ENCODE measurements around the gene CMC2. TPM values are rescaled to one million over a fixed set of nuclear protein-coding genes. Genes with fewer than 3 reads are reported as not detected.

The CMC2 gene
- total RNA-seq, 1 donor from 2014 or later = 52.8 TPM

DNA sequence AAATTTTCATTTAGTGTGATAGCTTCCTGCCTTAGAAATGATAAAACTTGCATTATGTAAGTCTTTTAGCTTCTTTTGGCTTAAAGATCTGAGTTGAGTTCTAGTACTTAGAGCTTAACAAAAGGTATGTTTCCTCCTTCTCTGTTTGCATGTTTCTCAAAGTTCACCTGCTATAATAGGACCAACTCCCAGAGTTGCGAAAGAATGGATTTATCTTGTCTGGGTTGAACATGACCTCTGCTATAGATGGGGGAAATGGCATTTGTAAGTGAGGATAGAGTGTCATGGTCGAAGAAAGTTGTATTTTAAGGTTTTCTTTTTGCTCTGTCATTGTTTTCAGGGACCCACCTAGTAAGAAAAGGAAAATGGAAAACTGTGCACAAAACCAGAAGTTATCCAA, 36.1 kb upstream of the CMC2 start:
- DNase-seq (ENCODE audit: low read depth) (no peak), FAIRE-seq (no peak)
- Histone ChIP-seq H3K4me3 (ENCODE audit: insufficient read depth, low read depth, low read length) (no peak overlapping the region), H3K9me3 (ENCODE audit: insufficient read depth, low read depth, low read length) (no peaks in the 10 kb centered on the region), H3K4me2 (ENCODE audit: low read length) (no peak overlapping the region), H3K27ac (ENCODE audit: low read depth, low read length) (no peak overlapping the region), H3K9ac (ENCODE audit: low read length) (no peak overlapping the region), H2AFZ (ENCODE audit: low read depth, low read length) (no peak overlapping the region), H3K79me2 (ENCODE audit: insufficient read depth, low read length) (peaks cover 28% of the 10 kb centered on the region), H4K20me1 (ENCODE audit: insufficient read depth, low read length) (peaks cover 20% of the 10 kb centered on the region), H3K27me3 (ENCODE audit: insufficient read depth, low read length) (no peaks in the 10 kb centered on the region), H3K4me1 (ENCODE audit: insufficient read depth, low read length) (no peaks in the 10 kb centered on the region), H3K36me3 (ENCODE audit: insufficient read depth, low read length) (peaks cover 39% of the 10 kb centered on the region)
- Mint-ChIP-seq H3K36me3 (ENCODE audit: low read depth, unreplicated experiment) (peaks cover 28% of the 10 kb centered on the region), H3K4me3 (ENCODE audit: unreplicated experiment) (no peak overlapping the region), H3K27me3 (ENCODE audit: low read depth, unreplicated experiment) (no peaks in the 10 kb centered on the region), H3K9me3 (ENCODE audit: unreplicated experiment) (no peaks in the 10 kb centered on the region), H3K4me1 (ENCODE audit: low read depth, unreplicated experiment) (peaks cover 18% of the 10 kb centered on the region), H3K27ac (ENCODE audit: unreplicated experiment) (no peak overlapping the region)
- TF ChIP-seq, protein P1, sequence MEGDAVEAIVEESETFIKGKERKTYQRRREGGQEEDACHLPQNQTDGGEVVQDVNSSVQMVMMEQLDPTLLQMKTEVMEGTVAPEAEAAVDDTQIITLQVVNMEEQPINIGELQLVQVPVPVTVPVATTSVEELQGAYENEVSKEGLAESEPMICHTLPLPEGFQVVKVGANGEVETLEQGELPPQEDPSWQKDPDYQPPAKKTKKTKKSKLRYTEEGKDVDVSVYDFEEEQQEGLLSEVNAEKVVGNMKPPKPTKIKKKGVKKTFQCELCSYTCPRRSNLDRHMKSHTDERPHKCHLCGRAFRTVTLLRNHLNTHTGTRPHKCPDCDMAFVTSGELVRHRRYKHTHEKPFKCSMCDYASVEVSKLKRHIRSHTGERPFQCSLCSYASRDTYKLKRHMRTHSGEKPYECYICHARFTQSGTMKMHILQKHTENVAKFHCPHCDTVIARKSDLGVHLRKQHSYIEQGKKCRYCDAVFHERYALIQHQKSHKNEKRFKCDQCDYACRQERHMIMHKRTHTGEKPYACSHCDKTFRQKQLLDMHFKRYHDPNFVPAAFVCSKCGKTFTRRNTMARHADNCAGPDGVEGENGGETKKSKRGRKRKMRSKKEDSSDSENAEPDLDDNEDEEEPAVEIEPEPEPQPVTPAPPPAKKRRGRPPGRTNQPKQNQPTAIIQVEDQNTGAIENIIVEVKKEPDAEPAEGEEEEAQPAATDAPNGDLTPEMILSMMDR (IDR thresholded peaks at IDR 0.05; ENCODE audit: insufficient read depth, low read depth, low read length) = no peak
- no peak for TF ChIP-seq EZH2 (IDR thresholded peaks at IDR 0.05; ENCODE audit: insufficient read depth, low read length)

DNA sequence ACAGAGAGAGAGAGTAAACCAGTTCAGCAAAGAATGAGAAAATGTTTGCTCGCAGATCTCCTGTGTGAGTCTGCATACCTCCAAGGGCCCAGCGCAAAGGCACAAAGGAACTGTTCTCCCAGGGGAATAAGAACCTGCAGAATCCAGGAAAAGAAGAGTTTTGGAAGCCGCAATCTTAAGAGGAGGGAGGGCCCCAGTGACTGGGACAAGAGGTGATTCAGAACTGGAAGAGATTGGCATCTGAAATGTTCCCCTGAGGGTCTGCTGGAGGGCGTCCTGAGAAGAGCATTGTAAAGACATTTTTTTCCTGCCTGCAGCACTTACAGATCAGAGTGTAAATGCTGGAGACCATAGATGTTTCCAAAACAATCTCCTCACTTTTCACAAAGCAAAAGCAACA, 35.0 kb upstream of the CMC2 start:
- Mint-ChIP-seq H3K4me3 (ENCODE audit: unreplicated experiment) (no peak overlapping the region), H3K36me3 (ENCODE audit: low read depth, unreplicated experiment) (peaks cover 28% of the 10 kb centered on the region), H3K27me3 (ENCODE audit: low read depth, unreplicated experiment) (no peaks in the 10 kb centered on the region), H3K27ac (ENCODE audit: unreplicated experiment) (no peak overlapping the region), H3K9me3 (ENCODE audit: unreplicated experiment) (no peaks in the 10 kb centered on the region), H3K4me1 (ENCODE audit: low read depth, unreplicated experiment) (peaks cover 26% of the 10 kb centered on the region)
- Histone ChIP-seq H3K27me3 (ENCODE audit: insufficient read depth, low read length) (no peaks in the 10 kb centered on the region), H3K27ac (ENCODE audit: low read depth, low read length) (no peak overlapping the region), H2AFZ (ENCODE audit: low read depth, low read length) (no peak overlapping the region), H3K4me3 (ENCODE audit: insufficient read depth, low read depth, low read length) (no peak overlapping the region), H3K9me3 (ENCODE audit: insufficient read depth, low read depth, low read length) (no peaks in the 10 kb centered on the region), H4K20me1 (ENCODE audit: insufficient read depth, low read length) (peaks cover 29% of the 10 kb centered on the region), H3K9ac (ENCODE audit: low read length) (no peak overlapping the region), H3K4me1 (ENCODE audit: insufficient read depth, low read length) (peaks cover 6% of the 10 kb centered on the region), H3K79me2 (ENCODE audit: insufficient read depth, low read length) (peaks cover 39% of the 10 kb centered on the region), H3K36me3 (ENCODE audit: insufficient read depth, low read length) (peaks cover 39% of the 10 kb centered on the region), H3K4me2 (ENCODE audit: low read length) (no peak overlapping the region)
- TF ChIP-seq EZH2 (IDR thresholded peaks at IDR 0.05; ENCODE audit: insufficient read depth, low read length) = no peak
- TF ChIP-seq, protein P1 (IDR thresholded peaks at IDR 0.05; ENCODE audit: insufficient read depth, low read depth, low read length) = no peak
- FAIRE-seq (no peak), DNase-seq (ENCODE audit: low read depth) (no peak)

DNA sequence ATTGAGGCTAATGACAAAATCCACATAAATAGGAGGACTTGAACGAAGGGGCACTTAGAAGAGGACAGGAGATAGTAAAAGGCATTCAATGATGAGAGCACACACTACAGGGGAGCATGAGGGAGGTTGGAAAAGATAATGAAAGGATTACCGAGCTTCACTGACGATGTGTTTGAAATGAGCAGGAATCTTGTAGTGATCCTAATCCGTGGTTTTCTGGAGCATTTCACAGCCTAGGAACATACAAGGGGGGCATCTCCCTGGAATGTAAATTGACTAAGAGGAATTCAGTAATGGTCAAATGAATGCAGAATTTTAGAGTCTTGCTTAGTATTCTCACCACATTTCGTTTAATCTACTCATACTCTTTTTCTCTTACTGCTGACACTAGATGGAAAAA, 34.2 kb upstream of the CMC2 start:
- H3K27ac ChIP-seq (ENCODE audit: low read depth, low read length) = no peak overlapping the region
- no peak overlapping the region for H3K4me3 Mint-ChIP-seq (ENCODE audit: unreplicated experiment)
- no peak overlapping the region for H2AFZ ChIP-seq (ENCODE audit: low read depth, low read length)
- FAIRE-seq (no peak), DNase-seq (ENCODE audit: low read depth) (peak; percentile 16)
- H3K27me3 Mint-ChIP-seq (ENCODE audit: low read depth, unreplicated experiment) = no peaks in the 10 kb centered on the region
- H3K36me3 ChIP-seq (ENCODE audit: insufficient read depth, low read length) = peaks cover 39% of the 10 kb centered on the region
- peak overlapping the region; percentile 56 for H3K27ac Mint-ChIP-seq (ENCODE audit: unreplicated experiment)
- H3K9me3 ChIP-seq (ENCODE audit: insufficient read depth, low read depth, low read length) = no peaks in the 10 kb centered on the region
- H3K9me3 Mint-ChIP-seq (ENCODE audit: unreplicated experiment) = no peaks in the 10 kb centered on the region
- peaks cover 10% of the 10 kb centered on the region for H3K4me1 ChIP-seq (ENCODE audit: insufficient read depth, low read length)
- no peak for TF ChIP-seq EZH2 (IDR thresholded peaks at IDR 0.05; ENCODE audit: insufficient read depth, low read length)
- TF ChIP-seq, protein P1 (IDR thresholded peaks at IDR 0.05; ENCODE audit: insufficient read depth, low read depth, low read length) = no peak
- H3K36me3 Mint-ChIP-seq (ENCODE audit: low read depth, unreplicated experiment) = peaks cover 28% of the 10 kb centered on the region
- H3K4me3 ChIP-seq (ENCODE audit: insufficient read depth, low read depth, low read length) = no peak overlapping the region
- H3K9ac ChIP-seq (ENCODE audit: low read length) = no peak overlapping the region
- peaks cover 45% of the 10 kb centered on the region for H3K79me2 ChIP-seq (ENCODE audit: insufficient read depth, low read length)
- no peaks in the 10 kb centered on the region for H3K27me3 ChIP-seq (ENCODE audit: insufficient read depth, low read length)
- H3K4me1 Mint-ChIP-seq (ENCODE audit: low read depth, unreplicated experiment) = peaks cover 29% of the 10 kb centered on the region
- H4K20me1 ChIP-seq (ENCODE audit: insufficient read depth, low read length) = peaks cover 33% of the 10 kb centered on the region
- peak overlapping the region; percentile 21 for H3K4me2 ChIP-seq (ENCODE audit: low read length)
